ENCODE data around the gene GALNT1.

GALNT1 gene

DNA sequence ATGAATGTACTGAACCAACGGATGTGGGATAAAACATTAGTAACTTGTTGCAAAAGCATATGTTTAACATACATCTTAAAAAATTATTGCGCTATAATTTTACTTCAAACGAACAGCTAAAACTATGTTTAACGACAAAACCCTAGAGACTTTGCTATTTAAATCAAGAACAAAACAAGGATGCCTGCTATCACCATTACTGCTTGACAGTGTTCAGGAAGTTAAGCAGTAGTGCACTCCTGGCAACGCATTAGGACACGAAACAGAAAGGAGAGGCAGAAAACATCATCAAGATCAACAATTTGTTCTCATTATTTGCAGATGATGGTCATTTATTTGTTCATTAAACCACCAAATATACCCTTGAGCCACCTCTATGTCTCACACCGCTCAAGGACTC lies 151.9 kb downstream of the GALNT1 start:
- no peak overlapping the region for H3K4me3 ChIP-seq (ENCODE audit: low read depth, low read length)
- TF ChIP-seq, protein P1, sequence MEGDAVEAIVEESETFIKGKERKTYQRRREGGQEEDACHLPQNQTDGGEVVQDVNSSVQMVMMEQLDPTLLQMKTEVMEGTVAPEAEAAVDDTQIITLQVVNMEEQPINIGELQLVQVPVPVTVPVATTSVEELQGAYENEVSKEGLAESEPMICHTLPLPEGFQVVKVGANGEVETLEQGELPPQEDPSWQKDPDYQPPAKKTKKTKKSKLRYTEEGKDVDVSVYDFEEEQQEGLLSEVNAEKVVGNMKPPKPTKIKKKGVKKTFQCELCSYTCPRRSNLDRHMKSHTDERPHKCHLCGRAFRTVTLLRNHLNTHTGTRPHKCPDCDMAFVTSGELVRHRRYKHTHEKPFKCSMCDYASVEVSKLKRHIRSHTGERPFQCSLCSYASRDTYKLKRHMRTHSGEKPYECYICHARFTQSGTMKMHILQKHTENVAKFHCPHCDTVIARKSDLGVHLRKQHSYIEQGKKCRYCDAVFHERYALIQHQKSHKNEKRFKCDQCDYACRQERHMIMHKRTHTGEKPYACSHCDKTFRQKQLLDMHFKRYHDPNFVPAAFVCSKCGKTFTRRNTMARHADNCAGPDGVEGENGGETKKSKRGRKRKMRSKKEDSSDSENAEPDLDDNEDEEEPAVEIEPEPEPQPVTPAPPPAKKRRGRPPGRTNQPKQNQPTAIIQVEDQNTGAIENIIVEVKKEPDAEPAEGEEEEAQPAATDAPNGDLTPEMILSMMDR (IDR thresholded peaks at IDR 0.05; ENCODE audit: low read depth, low read length) = no peak

DNA sequence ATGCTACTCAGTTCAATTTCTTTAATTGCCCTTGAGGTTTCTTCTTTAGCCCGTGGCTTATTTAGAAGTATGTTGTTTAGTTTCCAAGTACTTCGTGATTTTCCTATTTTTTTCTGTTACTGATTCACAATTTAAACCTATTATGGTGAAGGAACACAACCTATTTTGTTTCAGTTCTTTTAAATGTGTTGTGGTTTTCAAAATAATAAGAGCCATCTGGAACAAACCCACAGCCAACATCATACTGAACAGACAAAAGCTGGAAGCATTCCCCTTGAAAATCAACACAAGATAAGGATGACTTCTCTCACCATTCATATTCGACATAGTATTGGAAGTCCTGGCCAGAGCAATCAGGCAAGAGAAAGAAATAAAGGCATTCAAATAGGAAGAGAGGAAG lies 155.2 kb downstream of the GALNT1 start:
- TF ChIP-seq, protein P1 (IDR thresholded peaks at IDR 0.05; ENCODE audit: low read depth, low read length) = no peak
- no peak overlapping the region for H3K4me3 ChIP-seq (ENCODE audit: low read depth, low read length)

DNA sequence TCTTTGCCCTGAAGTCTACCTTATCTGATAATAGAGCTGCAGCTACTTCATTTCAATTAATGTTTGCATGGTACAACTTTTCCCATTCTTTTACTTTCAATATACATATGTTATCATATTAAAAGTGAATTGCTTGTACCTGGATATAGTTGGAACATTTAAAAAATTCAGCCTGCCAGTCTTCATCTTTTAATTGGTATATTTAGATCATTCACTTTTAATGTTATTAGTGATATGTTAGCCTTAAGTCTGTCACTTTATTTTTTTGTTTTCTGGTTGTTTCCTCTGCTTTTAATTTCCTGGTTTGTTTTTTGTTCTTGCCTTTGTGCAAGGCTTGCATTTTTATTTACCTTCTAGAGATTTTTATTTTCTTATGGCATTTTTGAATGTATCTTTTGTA lies 158.2 kb downstream of the GALNT1 start:
- TF ChIP-seq, protein P1 (IDR thresholded peaks at IDR 0.05; ENCODE audit: low read depth, low read length) = no peak
- H3K4me3 ChIP-seq (ENCODE audit: low read depth, low read length) = no peak overlapping the region

DNA sequence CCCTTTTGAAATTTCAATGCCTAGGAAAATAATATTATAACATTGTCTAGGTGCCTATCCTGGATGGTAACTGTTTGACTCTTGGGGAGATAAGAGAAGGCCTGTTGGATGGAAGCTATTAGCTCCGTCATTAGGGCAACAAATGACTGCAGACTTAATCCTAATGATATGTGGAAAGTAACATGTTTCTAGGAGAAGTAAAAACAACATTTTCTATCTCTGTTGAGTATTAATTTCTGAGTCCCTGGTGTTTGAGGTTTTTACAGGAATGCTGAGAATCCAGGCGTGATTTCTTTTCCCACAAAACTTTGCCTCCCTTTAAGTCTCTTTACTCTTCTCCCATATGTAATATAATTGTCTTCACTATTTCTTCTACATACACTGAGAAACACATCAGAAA lies 159.1 kb downstream of the GALNT1 start:
- TF ChIP-seq, protein P1 (IDR thresholded peaks at IDR 0.05; ENCODE audit: low read depth, low read length) = no peak
- H3K4me3 ChIP-seq (ENCODE audit: low read depth, low read length) = no peak overlapping the region

DNA sequence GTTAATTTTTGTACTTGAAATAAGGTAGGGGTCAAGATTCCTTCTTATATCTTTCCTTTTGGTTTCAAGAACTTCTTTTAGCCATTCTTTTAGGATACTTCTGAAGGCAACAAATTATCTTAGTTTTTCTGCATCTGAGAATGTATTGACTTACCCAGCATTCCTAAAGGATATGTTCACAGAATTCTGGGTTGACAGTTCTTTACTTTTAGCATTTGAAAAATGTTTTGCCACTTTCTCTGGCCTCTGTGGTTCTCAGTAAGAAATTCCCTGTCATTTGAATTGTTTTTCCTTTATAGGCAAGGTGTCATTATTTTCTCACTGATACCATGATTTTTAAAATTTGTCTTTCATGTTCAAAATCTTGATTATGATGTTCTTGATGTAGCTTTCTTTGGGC lies 162.4 kb downstream of the GALNT1 start:
- H3K4me3 ChIP-seq (ENCODE audit: low read depth, low read length) = no peak overlapping the region
- TF ChIP-seq, protein P1 (IDR thresholded peaks at IDR 0.05; ENCODE audit: low read depth, low read length) = no peak

DNA sequence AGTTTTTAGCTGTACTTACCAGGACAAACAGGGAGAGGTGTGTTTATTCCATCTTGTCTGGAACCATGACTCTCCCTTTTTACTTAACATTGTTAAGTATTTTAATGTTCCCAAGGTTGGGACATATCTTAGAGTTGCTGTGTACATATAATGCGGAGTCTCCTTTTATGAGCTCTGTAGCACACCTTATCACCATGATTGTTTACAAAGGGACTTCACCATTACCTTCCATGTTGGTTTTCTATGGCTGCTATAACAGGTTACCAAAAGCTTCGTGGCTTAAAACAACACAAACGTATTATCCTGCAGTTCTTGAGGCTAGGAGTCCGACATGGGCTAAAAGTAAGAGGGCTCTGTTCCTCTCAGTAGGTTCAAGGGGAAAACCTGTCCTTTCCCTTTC lies 164.3 kb downstream of the GALNT1 start:
- TF ChIP-seq, protein P1 (IDR thresholded peaks at IDR 0.05; ENCODE audit: low read depth, low read length) = no peak
- no peak overlapping the region for H3K4me3 ChIP-seq (ENCODE audit: low read depth, low read length)

DNA sequence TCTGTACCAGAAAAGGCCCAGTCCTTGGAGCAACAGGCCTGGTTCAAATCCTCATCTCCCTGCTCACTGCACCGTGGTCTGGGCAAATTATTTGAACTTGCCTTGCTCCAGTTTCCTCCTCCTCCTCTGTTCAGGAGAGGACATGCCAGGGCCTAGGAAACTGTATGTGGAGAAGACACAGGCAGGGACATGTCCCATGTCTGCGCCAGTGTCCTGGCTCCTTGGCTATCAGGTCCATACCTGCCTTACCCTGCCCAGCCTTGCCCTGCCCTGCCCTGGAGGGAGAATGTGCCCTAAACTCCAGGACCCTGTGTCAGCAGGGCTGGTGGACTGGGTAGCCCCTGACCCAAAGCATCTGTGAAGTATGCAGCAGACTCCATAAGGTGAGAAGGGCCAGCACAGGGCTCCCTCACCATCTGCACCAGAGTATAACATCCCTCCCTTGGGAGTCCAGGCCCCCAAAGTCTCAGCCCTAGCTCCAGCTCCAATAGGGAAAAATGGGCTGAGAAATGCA lies 165.3 kb downstream of the GALNT1 start:
- TF ChIP-seq, protein P1 (IDR thresholded peaks at IDR 0.05; ENCODE audit: low read depth, low read length) = no peak
- no peak overlapping the region for H3K4me3 ChIP-seq (ENCODE audit: low read depth, low read length)
